Keratinocyte (primary cell): Measurements from ENCODE around the gene CUX1. TPM values are rescaled to one million over a fixed set of nuclear protein-coding genes. Genes with fewer than 3 reads are reported as not detected.

Source experiments
- DNase-seq: peaks from one replicate; pipeline ENCODE4 v3.0.0-alpha.2; 2011; ENCODE audit warnings: low read depth, missing footprints, low spot score
- FAIRE-seq: peaks from 2 replicates; lab custom pipeline; 2011; peaks lifted over from hg19 to GRCh38; lab: Jason Lieb, UNC
- H2AFZ ChIP-seq: 2 replicates; pipeline ENCODE4 v1.6.0; 2012; ENCODE audit warnings: low read length, control low read depth, inconsistent platforms; ENCODE audit not compliant: control insufficient read depth
- H3K27ac ChIP-seq: 2 replicates; pipeline ENCODE4 v1.5.1; 2011; ENCODE audit warnings: low read length; ENCODE audit not compliant: control insufficient read depth, insufficient read depth
- H3K27me3 ChIP-seq: 3 replicates; pipeline ENCODE4 v1.6.0; 2011; ENCODE audit warnings: low read length; ENCODE audit not compliant: control insufficient read depth, insufficient read depth; ENCODE audit errors: extremely low read depth
- H3K36me3 ChIP-seq, 2 experiments: 2 replicates in 1 of 2; 3 replicates in 1 of 2; pipeline ENCODE4 v1.5.1; 2011; ENCODE audit warnings: low read length in 2 of 2, mild to moderate bottlenecking in 1 of 2; ENCODE audit not compliant: control insufficient read depth in 2 of 2, insufficient read depth in 2 of 2; ENCODE audit errors: extremely low read depth in 1 of 2
- H3K4me1 ChIP-seq: 3 replicates; pipeline ENCODE4 v1.5.1; 2011; ENCODE audit warnings: low read length; ENCODE audit not compliant: control insufficient read depth, insufficient read depth; ENCODE audit errors: extremely low read depth
- H3K4me2 ChIP-seq: 3 replicates; pipeline ENCODE4 v1.6.0; 2011; ENCODE audit warnings: low read depth, low read length; ENCODE audit not compliant: control insufficient read depth, insufficient read depth; ENCODE audit errors: extremely low read depth
- H3K4me3 ChIP-seq, 3 experiments: fragments of 200-600 bp in 1 of 3; sonication (generic) in 1 of 3; 2 replicates in 2 of 3; 3 replicates in 1 of 3; pipeline ENCODE4 v1.5.1; 2011 to 2016; ENCODE audit warnings: low read length in 3 of 3, mild to moderate bottlenecking in 3 of 3, control low read depth in 2 of 3, inconsistent platforms in 1 of 3, low read depth in 1 of 3, mixed read lengths in 1 of 3, mixed run types in 1 of 3, moderate library complexity in 1 of 3; ENCODE audit not compliant: control insufficient read depth in 2 of 3, insufficient read depth in 2 of 3; ENCODE audit errors: extremely low read depth in 1 of 3
- H3K79me2 ChIP-seq: 2 replicates; pipeline ENCODE4 v1.6.0; 2012; ENCODE audit warnings: low read length; ENCODE audit not compliant: control insufficient read depth, insufficient read depth
- H3K9ac ChIP-seq: 3 replicates; pipeline ENCODE4 v1.6.0; 2011; ENCODE audit warnings: low read length; ENCODE audit not compliant: control insufficient read depth, insufficient read depth; ENCODE audit errors: extremely low read depth
- H3K9me1 ChIP-seq: 3 replicates; pipeline ENCODE4 v1.6.0; 2011; ENCODE audit warnings: low read length; ENCODE audit not compliant: control insufficient read depth, insufficient read depth; ENCODE audit errors: extremely low read depth
- H3K9me3 ChIP-seq: 2 replicates; pipeline ENCODE4 v1.5.1; 2012; ENCODE audit warnings: low read depth, low read length; ENCODE audit not compliant: control insufficient read depth
- H4K20me1 ChIP-seq: 3 replicates; pipeline ENCODE4 v1.6.0; 2011; ENCODE audit warnings: low read length; ENCODE audit not compliant: control insufficient read depth, insufficient read depth; ENCODE audit errors: extremely low read depth
- CTCF ChIP-seq, 3 experiments: IDR thresholded peaks in 1 of 3; conservative IDR thresholded peaks in 1 of 3; optimal IDR thresholded peaks in 1 of 3; 2 replicates in 2 of 3; 3 replicates in 1 of 3; pipeline versions ENCODE3 to v1.5.1; 2011; ENCODE audit warnings: low read length in 3 of 3, mild to moderate bottlenecking in 3 of 3, moderate library complexity in 2 of 3, control low read depth in 1 of 3, inconsistent platforms in 1 of 3; ENCODE audit not compliant: insufficient read depth in 2 of 3; ENCODE audit errors: extremely low read depth in 1 of 3
- EZH2 ChIP-seq: IDR thresholded peaks from one replicate; pipeline ENCODE4 v1.6.1; 2012; ENCODE audit warnings: inconsistent platforms, mild to moderate bottlenecking, low read length, moderate library complexity
- dilution Hi-C: fragments of 300-500 bp; cut with MboI; formaldehyde crosslinking; loops from one replicate; pipeline ENCODE4 v1.7.0; 2020; ENCODE audit warnings: low sequenced_read_pairs; ENCODE audit not compliant: extremely low pct_ligation_motif_present
- polyA plus RNA-seq, 5 experiments: library from polyadenylated mRNA; depleted of rRNA in 3 of 5; stranded (reverse) in 3 of 5; stranded (forward) in 1 of 5; unstranded in 1 of 5; fragments of >200 nt; gene quantifications; 1 replicate in 1 of 5; 2 replicates in 3 of 5; 3 replicates in 1 of 5; pipeline versions ENCODE4 v1.2.1 to v1.2.3, GENCODE V29; 2011 to 2012; ENCODE audit warnings: missing spikeins in 2 of 5, low read depth in 1 of 5, low replicate concordance in 1 of 5

CUX1 gene
- polyA plus RNA-seq, 1 donor (not counting 4 experiments of a cell fraction or from before 2014, with no cell fraction given), result 18.3 TPM

GRCh38 chr7:102320181-102320580, 502.8 kb downstream of the CUX1 start:
- H3K27ac ChIP-seq, result no peak overlapping the region
- no peaks in the 10 kb centered on the region for H3K36me3 ChIP-seq
- no peaks in the 10 kb centered on the region for H3K9me1 ChIP-seq
- H3K9ac ChIP-seq, result no peak overlapping the region
- no peak overlapping the region for H3K4me3 ChIP-seq
- dilution Hi-C loops, result no loop called here
- peaks cover 6% of the 10 kb centered on the region for H3K4me1 ChIP-seq
- H4K20me1 ChIP-seq, result peaks cover 4% of the 10 kb centered on the region
- no peak overlapping the region for H2AFZ ChIP-seq
- peaks cover 15% of the 10 kb centered on the region for H3K27me3 ChIP-seq
- no peaks in the 10 kb centered on the region for H3K9me3 ChIP-seq
- no peak overlapping the region for H3K4me2 ChIP-seq
- FAIRE-seq (no peak), DNase-seq (no peak)
- TF ChIP-seq CTCF (optimal IDR thresholded peaks at IDR 0.05 in 1 of 3, IDR thresholded peaks at IDR 0.05 in 1 of 3, conservative IDR thresholded peaks at IDR 0.05 in 1 of 3; ENCODE audit: extremely low read depth in 1 of 3, insufficient read depth in 2 of 3, low read length in 3 of 3) (no peak), EZH2 (no peak)
- no peaks in the 10 kb centered on the region for H3K79me2 ChIP-seq

- Histone ChIP-seq H3K79me2 (no peaks in the 10 kb centered on the region), H3K9me1 (no peaks in the 10 kb centered on the region), H3K27me3 (peaks cover 15% of the 10 kb centered on the region), H3K9me3 (no peaks in the 10 kb centered on the region), H3K36me3 (no peaks in the 10 kb centered on the region), H3K4me3 (no peak overlapping the region), H3K4me1 (peaks cover 6% of the 10 kb centered on the region), H4K20me1 (peaks cover 4% of the 10 kb centered on the region), H3K4me2 (no peak overlapping the region), H3K27ac (no peak overlapping the region), H2AFZ (no peak overlapping the region), H3K9ac (no peak overlapping the region)
- FAIRE-seq (no peak), DNase-seq (no peak)
- TF ChIP-seq CTCF (optimal IDR thresholded peaks at IDR 0.05 in 1 of 3, IDR thresholded peaks at IDR 0.05 in 1 of 3, conservative IDR thresholded peaks at IDR 0.05 in 1 of 3; ENCODE audit: extremely low read depth in 1 of 3, insufficient read depth in 2 of 3, low read length in 3 of 3) (no peak), EZH2 (no peak)
- dilution Hi-C loops, result no loop called here
Observed at GRCh38 chr7:102320601-102321350, 503.4 kb downstream of the CUX1 start.
